Measurements from ENCODE around the gene GMDS. TPM values are rescaled to one million over a fixed set of nuclear protein-coding genes. Genes with fewer than 3 reads are reported as not detected.

GMDS gene
- total and polyA plus RNA-seq, 2 donors (not counting 1 experiment from before 2014, with no cell fraction given) = 11.5 to 16.4 TPM

- intact Hi-C loops (cut with micrococcal nuclease) = no loop called here
Measured at GRCh38 chr6:1945235-1945832, 300.1 kb downstream of the GMDS start.

GRCh38 chr6:1942834-1943233 lies 302.6 kb downstream of the GMDS start:
- no peak for DNase-seq
- Histone ChIP-seq H3K4me3 (ENCODE audit: control extremely low read depth in 1 of 5, extremely low read depth in 1 of 5, insufficient read depth in 1 of 5, low read depth in 2 of 5, low read length in 4 of 5) (no peak overlapping the region), H3K79me2 (ENCODE audit: control insufficient read depth, insufficient read depth, low read length) (no peaks in the 10 kb centered on the region), H3K27ac (ENCODE audit: low read length in 2 of 2) (no peak overlapping the region), H3K27me3 (replicated peaks in 1 of 4; ENCODE audit: control extremely low read depth in 1 of 4, control insufficient read depth in 3 of 4, insufficient read depth in 4 of 4, low read length in 3 of 4) (no peaks in the 10 kb centered on the region), H4K20me1 (ENCODE audit: control insufficient read depth, insufficient read depth, low read length, poor library complexity, severe bottlenecking) (no peaks in the 10 kb centered on the region), H3K4me1 (ENCODE audit: control insufficient read depth in 2 of 2, insufficient read depth in 2 of 2, low read length in 2 of 2) (no peaks in the 10 kb centered on the region), H3K36me3 (replicated peaks in 1 of 2; ENCODE audit: control extremely low read depth in 1 of 2, control insufficient read depth in 1 of 2, extremely low read depth in 1 of 2, insufficient read depth in 2 of 2, low read length in 1 of 2) (no peaks in the 10 kb centered on the region), H2AFZ (ENCODE audit: insufficient read depth, low read depth, low read length, poor library complexity, severe bottlenecking) (no peak overlapping the region), H3K9ac (ENCODE audit: low read length) (no peak overlapping the region), H3K9me3 (ENCODE audit: control extremely low read depth in 1 of 3, control insufficient read depth in 2 of 3, insufficient read depth in 1 of 3, low read length in 2 of 3) (no peaks in the 10 kb centered on the region), H3K4me2 (replicated peaks; ENCODE audit: low read depth, low read length, poor library complexity, severe bottlenecking) (no peak overlapping the region)
- H3K27ac Mint-ChIP-seq = no peak overlapping the region
- H3K9me3 Mint-ChIP-seq (ENCODE audit: insufficient read depth) = no peaks in the 10 kb centered on the region
- TF ChIP-seq, protein P1, sequence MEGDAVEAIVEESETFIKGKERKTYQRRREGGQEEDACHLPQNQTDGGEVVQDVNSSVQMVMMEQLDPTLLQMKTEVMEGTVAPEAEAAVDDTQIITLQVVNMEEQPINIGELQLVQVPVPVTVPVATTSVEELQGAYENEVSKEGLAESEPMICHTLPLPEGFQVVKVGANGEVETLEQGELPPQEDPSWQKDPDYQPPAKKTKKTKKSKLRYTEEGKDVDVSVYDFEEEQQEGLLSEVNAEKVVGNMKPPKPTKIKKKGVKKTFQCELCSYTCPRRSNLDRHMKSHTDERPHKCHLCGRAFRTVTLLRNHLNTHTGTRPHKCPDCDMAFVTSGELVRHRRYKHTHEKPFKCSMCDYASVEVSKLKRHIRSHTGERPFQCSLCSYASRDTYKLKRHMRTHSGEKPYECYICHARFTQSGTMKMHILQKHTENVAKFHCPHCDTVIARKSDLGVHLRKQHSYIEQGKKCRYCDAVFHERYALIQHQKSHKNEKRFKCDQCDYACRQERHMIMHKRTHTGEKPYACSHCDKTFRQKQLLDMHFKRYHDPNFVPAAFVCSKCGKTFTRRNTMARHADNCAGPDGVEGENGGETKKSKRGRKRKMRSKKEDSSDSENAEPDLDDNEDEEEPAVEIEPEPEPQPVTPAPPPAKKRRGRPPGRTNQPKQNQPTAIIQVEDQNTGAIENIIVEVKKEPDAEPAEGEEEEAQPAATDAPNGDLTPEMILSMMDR (IDR thresholded peaks at IDR 0.05) = no peak
- no peak for TF ChIP-seq EZH2 (IDR thresholded peaks at IDR 0.05; ENCODE audit: borderline replicate concordance, insufficient read depth, low read depth, low read length, poor library complexity, severe bottlenecking)
- no peaks in the 10 kb centered on the region for H3K27me3 Mint-ChIP-seq
- WGBS (ENCODE audit: insufficient coverage) = 90% methylated on average over 6 of the region's 6 CpGs
- H3K4me1 Mint-ChIP-seq = peaks cover 7% of the 10 kb centered on the region
- POLR2A ChIA-PET = no interaction called here
- intact Hi-C loops (cut with micrococcal nuclease) = no loop called here
- no peak overlapping the region for H3K4me3 Mint-ChIP-seq
- CTCF ChIA-PET = no interaction called here
- no peak for ATAC-seq (ENCODE audit: low read depth)

More at GRCh38 chr6:1945235-1945832, 300.1 kb downstream of the GMDS start:
- Mint-ChIP-seq H3K4me1 (peaks cover 5% of the 10 kb centered on the region), H3K27ac (no peak overlapping the region), H3K9me3 (ENCODE audit: insufficient read depth) (no peaks in the 10 kb centered on the region), H3K27me3 (no peaks in the 10 kb centered on the region), H3K4me3 (no peak overlapping the region)
- Histone ChIP-seq H2AFZ (ENCODE audit: insufficient read depth, low read depth, low read length, poor library complexity, severe bottlenecking) (no peak overlapping the region), H3K4me1 (ENCODE audit: control insufficient read depth in 2 of 2, insufficient read depth in 2 of 2, low read length in 2 of 2) (no peaks in the 10 kb centered on the region), H3K79me2 (ENCODE audit: control insufficient read depth, insufficient read depth, low read length) (no peaks in the 10 kb centered on the region), H3K4me3 (ENCODE audit: control extremely low read depth in 1 of 5, extremely low read depth in 1 of 5, insufficient read depth in 1 of 5, low read depth in 2 of 5, low read length in 4 of 5) (no peak overlapping the region), H4K20me1 (ENCODE audit: control insufficient read depth, insufficient read depth, low read length, poor library complexity, severe bottlenecking) (no peaks in the 10 kb centered on the region), H3K9ac (ENCODE audit: low read length) (no peak overlapping the region), H3K36me3 (replicated peaks in 1 of 2; ENCODE audit: control extremely low read depth in 1 of 2, control insufficient read depth in 1 of 2, extremely low read depth in 1 of 2, insufficient read depth in 2 of 2, low read length in 1 of 2) (no peaks in the 10 kb centered on the region), H3K4me2 (replicated peaks; ENCODE audit: low read depth, low read length, poor library complexity, severe bottlenecking) (no peak overlapping the region), H3K9me3 (ENCODE audit: control extremely low read depth in 1 of 3, control insufficient read depth in 2 of 3, insufficient read depth in 1 of 3, low read length in 2 of 3) (no peaks in the 10 kb centered on the region), H3K27ac (ENCODE audit: low read length in 2 of 2) (no peak overlapping the region), H3K27me3 (replicated peaks in 1 of 4; ENCODE audit: control extremely low read depth in 1 of 4, control insufficient read depth in 3 of 4, insufficient read depth in 4 of 4, low read length in 3 of 4) (no peaks in the 10 kb centered on the region)
- 82% methylated on average over 6 of the region's 9 CpGs for WGBS (ENCODE audit: insufficient coverage)
- ChIA-PET POLR2A (no interaction called here), CTCF (no interaction called here)
- TF ChIP-seq, protein P1 (IDR thresholded peaks at IDR 0.05) = no peak
- TF ChIP-seq EZH2 (IDR thresholded peaks at IDR 0.05; ENCODE audit: borderline replicate concordance, insufficient read depth, low read depth, low read length, poor library complexity, severe bottlenecking) = no peak
- no peak for DNase-seq
- ATAC-seq (ENCODE audit: low read depth) = no peak
